ENCODE measurements around the gene MOAP1.

GRCh38 chr14:93186466-93186865 is 1.8 kb upstream of the MOAP1 start:
- TF ChIP-seq CTCF (IDR thresholded peaks at IDR 0.05; ENCODE audit: low read depth, low read length) (no peak), EZH2phosphoT487 (IDR thresholded peaks at IDR 0.05; ENCODE audit: low read depth) (no peak)

Data from OCI-LY3 (cell line).